GM19452 (cell line): ENCODE results near the gene FTCD.
"Not testable (repeated sequence)": the region's sequence is repeated elsewhere in the genome, so short reads cannot be mapped to it uniquely, and the experiment has no call there.

Source experiments
- ATAC-seq: cut with Tn5 transposase; IDR thresholded peaks from one replicate; pipeline ENCODE4 v1.9.1; 2021; ENCODE audit not compliant: unreplicated experiment

Gene FTCD

DNA sequence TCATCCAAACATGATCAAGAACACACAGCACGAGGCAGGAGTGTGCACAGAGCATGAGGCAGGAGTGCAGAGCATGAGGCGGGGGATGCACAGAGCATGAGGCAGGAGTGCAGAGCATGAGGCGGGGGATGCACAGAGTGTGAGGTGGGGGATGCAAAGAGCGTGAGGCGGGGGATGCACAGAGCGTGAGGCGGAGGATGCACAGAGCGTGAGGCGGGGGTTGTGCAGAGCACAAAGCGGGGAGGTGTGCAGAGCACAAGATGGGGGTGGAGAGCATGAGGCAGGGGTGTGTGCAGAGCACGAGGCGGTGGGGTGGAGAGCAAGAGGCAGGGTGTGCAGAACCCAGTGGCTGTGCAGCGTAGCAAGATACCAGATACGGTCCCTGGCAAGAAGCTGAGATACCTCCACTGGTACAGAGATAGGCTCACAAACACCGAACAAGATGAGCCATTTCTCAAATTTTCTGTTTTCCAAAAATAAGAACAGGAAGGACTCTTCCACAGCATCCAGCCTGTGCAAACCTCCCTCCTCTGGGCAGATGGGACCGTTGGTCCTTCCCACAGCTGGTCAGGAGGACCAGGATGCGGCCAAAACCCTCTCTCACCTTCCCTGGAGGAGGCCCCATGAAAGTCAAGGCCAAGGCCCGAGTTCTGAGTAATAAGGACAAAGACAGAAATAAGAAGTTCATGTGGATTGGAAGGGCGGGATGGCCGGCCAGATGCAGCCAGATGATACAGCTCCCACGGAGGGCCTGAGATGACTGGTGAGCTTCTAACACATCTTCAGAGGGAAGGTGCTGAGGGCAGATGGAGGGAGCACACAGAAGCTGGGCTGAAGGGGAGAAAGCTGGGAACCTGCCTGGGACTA lies 16.9 kb upstream of the FTCD start:
- no peak for ATAC-seq

- ATAC-seq, result no peak
Measured at GRCh38 chr21:46171585-46171984, 16.2 kb upstream of the FTCD start.

- not testable (repeated sequence) for ATAC-seq
Measured at GRCh38 chr21:46170436-46171193, 15.2 kb upstream of the FTCD start.

- no peak for ATAC-seq
Measured at GRCh38 chr21:46168659-46169386, 13.4 kb upstream of the FTCD start.

DNA sequence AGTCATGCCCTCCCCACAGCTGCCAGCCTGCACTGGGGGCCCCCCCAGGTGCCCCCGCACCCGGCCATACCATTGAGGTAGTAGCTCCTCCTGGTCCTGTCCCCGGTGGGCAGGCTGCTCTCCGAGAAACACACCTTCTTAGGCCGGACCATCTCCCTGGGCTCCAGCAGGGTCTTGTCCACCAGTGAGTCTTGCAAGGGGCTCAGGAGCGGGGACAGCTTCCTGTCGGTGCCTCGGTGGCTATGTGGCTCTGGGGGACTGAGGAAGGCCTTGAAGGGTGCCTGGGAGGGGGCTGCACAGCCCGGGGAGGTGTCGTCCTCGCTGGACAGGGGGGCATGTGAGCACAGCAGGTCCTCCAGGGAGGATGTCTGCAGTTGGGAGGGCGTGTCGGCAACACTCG lies 12.9 kb upstream of the FTCD start:
- no peak for ATAC-seq

DNA sequence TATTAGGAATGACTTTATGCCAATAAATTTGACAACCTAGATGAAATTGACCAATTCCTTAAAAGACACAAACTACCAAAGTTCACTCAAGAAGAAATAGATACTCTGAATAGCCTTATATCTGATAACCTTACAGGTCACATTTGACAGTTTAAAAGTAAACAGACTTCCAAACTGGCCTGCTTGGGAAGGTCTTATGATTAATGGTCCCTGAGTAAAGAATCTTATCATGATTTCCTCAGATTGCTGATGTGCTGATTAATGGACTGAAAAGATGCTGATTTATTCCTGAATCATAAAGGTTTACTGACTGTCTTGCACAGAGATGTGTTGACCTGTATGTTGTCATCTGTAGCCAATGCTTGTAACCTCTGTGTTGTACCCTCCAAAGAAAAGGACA lies 9.7 kb upstream of the FTCD start:
- ATAC-seq, result no peak

DNA sequence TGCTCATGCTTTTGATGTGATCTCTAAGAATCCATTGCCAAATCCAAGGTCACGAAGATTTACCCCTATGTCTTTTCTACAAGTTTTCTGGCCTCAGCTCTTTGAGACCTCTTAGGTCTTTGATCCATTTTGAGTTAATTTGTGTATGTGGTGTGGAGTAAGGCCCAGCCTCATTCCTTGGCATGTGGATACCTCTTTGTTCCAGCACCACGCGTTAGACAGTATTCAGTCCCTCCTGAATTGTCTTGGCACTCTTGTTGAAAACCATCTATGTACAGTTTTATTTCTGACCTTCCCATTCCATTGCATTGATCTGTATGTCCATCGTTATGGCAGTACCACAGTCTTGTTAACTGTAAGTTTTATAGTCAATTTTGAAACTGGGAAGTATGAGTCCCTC lies 8.0 kb upstream of the FTCD start:
- no peak for ATAC-seq

DNA sequence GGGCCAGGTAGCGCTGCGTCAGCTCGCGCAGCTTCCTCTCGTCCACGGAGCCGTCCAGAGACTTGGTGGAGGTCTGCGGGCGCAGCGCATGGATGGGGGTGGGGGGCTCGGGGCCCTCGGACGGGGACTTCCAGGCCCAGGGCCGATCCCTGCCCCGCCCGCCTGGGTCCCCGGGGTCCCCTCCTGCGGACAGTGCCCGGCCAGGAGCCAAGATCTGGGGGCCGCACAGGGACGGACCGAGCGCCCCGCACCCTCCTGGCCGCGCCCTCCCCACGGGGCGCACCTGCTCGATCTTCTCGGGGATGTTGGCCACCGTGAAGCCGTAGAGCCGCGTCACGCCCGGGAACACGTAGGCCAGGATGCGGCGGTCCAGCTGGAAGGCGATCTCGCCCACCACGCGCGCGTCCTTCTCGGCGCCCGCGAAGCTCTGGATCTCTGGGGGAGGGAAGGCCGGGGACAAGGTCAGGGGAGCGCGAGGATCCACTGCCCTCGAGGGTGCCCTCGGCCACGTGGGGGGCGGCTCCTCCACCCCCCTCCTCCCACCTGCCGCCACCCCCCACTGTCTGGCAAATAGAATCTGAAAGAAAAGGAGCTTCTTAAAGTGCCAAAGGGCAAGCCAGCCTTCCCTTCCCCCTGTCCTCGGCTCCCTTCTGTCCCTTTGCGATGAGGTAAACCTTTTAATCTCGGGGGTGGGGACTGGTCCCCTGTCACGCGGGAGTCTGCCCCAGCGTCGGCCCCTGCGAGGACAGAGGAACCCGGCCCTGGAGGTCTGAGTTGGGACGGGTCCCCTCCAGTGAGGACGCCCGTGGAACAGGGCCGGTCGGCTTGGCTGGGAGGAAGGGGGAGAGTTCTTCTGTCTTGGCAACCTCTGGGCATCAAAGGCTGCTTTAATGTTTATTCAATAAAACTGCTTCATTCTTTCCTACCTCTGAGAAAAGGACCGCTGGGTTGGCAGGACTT lies 6.5 kb upstream of the FTCD start:
- no peak for ATAC-seq

DNA sequence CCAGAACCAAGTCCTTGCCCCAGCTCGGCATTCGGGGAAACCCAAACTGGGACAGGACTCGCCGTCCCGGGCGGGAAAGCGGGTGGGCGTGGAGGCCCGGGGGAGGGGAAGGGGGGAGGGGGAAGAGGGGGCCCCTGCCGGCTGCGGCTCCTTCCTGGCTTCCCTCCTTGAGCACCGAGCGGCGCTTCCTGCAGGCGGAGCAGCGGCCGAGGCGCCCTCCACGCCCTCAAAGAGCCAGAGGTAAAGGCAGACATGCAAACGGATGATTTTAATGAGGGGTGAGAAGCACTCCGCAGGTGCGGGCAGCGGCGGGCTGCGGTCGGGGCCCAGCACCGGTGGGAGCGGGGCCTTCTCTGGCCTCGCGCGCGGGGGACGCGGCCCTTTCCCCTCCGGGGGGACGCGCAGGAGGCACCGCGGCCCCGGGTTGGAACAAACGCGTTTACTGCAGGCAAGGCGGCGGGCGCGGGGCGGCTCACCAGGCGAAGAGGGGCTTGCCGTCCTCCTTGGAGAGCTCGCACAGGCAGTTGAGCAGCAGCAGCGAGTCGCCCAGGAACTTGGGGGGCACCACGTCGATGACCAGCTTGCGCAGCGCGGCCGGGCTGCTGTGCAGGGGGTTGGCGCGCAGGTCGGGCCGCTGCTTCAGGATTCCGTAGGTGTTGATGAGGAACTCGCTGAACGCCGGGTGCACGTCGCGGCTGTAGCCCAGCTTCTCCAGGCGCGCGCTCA lies 5.7 kb upstream of the FTCD start:
- no peak for ATAC-seq

DNA sequence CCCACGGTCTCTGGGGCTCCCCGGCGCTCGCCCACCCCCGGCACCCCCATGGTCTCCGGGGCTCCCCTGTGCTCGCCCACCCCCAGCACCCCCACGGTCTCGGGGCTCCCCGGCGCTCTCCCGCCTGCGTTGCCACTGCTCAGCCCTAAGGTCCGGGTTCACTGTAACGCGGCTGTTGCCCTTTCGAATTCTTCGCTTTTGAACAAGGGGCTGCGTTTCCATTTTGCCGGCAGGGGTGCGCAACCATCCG lies 5.2 kb upstream of the FTCD start:
- no peak for ATAC-seq

- ATAC-seq, result no peak
Measured at GRCh38 chr21:46159841-46160656, 4.7 kb upstream of the FTCD start.

- no peak for ATAC-seq
Measured at GRCh38 chr21:46159390-46159789, 4.0 kb upstream of the FTCD start.

GRCh38 chr21:46158666-46159300 lies 3.4 kb upstream of the FTCD start:
- no peak for ATAC-seq

GRCh38 chr21:46157987-46158451 lies 2.6 kb upstream of the FTCD start:
- ATAC-seq, result no peak

DNA sequence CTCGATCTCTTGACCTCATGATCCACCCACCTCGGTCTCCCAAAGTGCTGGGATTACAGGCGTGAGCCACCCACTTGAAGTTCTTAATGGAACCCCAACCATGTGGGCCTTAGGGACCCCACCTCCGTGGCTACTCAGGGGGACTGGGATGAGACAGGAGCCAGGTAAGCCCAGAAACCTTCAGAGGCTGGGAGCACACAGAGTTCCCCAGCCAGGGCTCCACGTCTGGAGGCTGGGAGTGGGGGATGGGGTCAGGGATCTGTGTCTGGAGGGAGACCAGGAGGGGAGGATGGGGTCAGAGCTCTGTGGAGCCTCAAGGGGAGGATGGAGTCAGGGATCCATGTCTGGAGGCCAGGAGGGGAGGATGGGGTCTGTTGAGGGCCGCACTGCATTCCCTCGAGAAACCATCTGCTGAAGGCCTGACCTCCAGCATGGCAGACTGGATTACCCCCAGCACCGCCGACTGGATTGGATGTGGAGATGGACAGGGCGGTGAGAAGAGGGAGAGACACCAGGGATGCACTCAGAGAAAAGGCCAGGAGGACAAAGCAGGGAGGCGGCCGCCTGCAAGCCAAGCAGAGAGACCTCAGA lies 2.1 kb upstream of the FTCD start:
- ATAC-seq, result no peak

- no peak for ATAC-seq
Measured at GRCh38 chr21:46156678-46157077, 1.3 kb upstream of the FTCD start.

DNA sequence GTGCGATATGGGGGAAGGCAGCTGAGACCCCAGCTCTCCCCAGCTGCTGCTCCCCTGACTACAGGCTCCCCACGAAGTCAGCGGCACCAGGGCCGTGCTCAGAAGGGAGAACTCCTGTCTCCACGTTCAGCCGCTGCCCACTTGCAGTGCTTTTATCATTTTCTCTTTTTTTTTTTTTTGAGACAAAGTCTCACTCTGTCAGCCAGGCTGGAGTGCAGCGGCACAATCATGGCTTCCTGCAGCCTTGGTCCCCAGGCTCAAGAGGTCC lies 933 bp upstream of the FTCD start:
- no peak for ATAC-seq

DNA sequence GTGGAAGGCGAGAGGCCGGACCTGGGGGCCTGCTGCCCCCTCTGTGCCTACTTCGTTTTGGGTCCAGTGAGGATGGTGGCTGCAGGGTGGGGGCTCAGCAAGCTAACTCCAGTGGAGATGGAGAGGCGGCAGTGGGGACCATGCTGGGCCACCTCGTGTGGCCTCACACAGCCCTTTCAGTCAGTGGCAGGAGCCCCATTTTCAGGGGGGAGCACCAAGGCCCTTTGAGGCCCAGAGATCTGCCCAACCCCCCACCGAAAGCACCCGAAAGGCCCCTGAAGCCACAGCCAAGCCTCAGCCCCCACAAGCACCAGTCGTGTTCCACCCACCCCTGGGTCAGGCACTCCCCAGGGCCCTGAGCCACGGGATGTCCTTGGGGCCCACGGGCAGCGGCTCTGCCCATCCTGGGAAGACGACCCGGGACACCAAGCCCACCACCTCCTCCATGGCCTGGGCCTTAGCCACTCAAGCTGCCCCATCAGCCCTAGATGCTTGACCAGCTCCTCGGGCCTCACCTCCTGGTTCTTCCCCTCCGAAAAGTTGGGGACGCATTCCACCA lies 345 bp downstream of the FTCD start:
- ATAC-seq, result no peak
